ENCODE data around the gene IRX4.

DNA sequence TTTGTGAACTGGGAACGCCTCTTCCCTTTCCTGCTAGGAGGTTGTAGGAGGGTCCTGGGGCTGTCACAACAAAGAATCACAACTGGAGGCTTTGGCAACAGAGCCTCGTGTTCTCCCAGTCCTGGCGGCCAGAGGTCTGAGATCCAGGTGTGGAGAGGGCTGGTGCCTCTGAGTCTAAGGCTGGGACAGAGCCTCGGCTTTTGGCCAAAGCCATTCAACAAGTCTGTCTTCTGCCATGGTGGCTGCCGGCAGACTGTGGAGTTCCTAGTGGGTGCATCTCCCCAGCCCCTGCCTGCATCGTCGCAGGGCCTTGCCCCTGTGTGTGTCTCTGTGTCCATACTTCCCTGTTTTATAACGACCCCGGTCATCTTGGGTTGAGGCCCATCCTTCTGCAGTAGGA is 9.5 kb upstream of the IRX4 start:
- TF ChIP-seq, protein P1, sequence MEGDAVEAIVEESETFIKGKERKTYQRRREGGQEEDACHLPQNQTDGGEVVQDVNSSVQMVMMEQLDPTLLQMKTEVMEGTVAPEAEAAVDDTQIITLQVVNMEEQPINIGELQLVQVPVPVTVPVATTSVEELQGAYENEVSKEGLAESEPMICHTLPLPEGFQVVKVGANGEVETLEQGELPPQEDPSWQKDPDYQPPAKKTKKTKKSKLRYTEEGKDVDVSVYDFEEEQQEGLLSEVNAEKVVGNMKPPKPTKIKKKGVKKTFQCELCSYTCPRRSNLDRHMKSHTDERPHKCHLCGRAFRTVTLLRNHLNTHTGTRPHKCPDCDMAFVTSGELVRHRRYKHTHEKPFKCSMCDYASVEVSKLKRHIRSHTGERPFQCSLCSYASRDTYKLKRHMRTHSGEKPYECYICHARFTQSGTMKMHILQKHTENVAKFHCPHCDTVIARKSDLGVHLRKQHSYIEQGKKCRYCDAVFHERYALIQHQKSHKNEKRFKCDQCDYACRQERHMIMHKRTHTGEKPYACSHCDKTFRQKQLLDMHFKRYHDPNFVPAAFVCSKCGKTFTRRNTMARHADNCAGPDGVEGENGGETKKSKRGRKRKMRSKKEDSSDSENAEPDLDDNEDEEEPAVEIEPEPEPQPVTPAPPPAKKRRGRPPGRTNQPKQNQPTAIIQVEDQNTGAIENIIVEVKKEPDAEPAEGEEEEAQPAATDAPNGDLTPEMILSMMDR (conservative IDR thresholded peaks at IDR 0.05; ENCODE audit: low read depth in 2 of 2), result no peak
- no peak for TF ChIP-seq JUNB (IDR thresholded peaks at IDR 0.05; ENCODE audit: unreplicated experiment)
- TF ChIP-seq, protein P2, sequence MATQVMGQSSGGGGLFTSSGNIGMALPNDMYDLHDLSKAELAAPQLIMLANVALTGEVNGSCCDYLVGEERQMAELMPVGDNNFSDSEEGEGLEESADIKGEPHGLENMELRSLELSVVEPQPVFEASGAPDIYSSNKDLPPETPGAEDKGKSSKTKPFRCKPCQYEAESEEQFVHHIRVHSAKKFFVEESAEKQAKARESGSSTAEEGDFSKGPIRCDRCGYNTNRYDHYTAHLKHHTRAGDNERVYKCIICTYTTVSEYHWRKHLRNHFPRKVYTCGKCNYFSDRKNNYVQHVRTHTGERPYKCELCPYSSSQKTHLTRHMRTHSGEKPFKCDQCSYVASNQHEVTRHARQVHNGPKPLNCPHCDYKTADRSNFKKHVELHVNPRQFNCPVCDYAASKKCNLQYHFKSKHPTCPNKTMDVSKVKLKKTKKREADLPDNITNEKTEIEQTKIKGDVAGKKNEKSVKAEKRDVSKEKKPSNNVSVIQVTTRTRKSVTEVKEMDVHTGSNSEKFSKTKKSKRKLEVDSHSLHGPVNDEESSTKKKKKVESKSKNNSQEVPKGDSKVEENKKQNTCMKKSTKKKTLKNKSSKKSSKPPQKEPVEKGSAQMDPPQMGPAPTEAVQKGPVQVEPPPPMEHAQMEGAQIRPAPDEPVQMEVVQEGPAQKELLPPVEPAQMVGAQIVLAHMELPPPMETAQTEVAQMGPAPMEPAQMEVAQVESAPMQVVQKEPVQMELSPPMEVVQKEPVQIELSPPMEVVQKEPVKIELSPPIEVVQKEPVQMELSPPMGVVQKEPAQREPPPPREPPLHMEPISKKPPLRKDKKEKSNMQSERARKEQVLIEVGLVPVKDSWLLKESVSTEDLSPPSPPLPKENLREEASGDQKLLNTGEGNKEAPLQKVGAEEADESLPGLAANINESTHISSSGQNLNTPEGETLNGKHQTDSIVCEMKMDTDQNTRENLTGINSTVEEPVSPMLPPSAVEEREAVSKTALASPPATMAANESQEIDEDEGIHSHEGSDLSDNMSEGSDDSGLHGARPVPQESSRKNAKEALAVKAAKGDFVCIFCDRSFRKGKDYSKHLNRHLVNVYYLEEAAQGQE (IDR thresholded peaks at IDR 0.05; ENCODE audit: unreplicated experiment), result no peak
- no peak for TF ChIP-seq EZH2 (IDR thresholded peaks at IDR 0.05; ENCODE audit: low read depth, unreplicated experiment)
- no peak for TF ChIP-seq POLR2AphosphoS5 (IDR thresholded peaks at IDR 0.05; ENCODE audit: low read depth)
- no peak for TF ChIP-seq ZNF114 (CRISPR knock-in tag; IDR thresholded peaks at IDR 0.05)
- no peak for TF ChIP-seq CREB1 (CRISPR knock-in tag; IDR thresholded peaks at IDR 0.05; ENCODE audit: low read depth)
- no peak for TF ChIP-seq EZH2phosphoT487 (IDR thresholded peaks at IDR 0.05; ENCODE audit: unreplicated experiment)
- TF ChIP-seq STAT1 (IDR thresholded peaks at IDR 0.05; ENCODE audit: unreplicated experiment), result no peak
- TF ChIP-seq, protein P3, sequence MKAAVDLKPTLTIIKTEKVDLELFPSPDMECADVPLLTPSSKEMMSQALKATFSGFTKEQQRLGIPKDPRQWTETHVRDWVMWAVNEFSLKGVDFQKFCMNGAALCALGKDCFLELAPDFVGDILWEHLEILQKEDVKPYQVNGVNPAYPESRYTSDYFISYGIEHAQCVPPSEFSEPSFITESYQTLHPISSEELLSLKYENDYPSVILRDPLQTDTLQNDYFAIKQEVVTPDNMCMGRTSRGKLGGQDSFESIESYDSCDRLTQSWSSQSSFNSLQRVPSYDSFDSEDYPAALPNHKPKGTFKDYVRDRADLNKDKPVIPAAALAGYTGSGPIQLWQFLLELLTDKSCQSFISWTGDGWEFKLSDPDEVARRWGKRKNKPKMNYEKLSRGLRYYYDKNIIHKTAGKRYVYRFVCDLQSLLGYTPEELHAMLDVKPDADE (IDR thresholded peaks at IDR 0.05), result no peak
- no peak for TF ChIP-seq NANOG (IDR thresholded peaks at IDR 0.05; ENCODE audit: borderline replicate concordance)
- TF ChIP-seq, protein P4, sequence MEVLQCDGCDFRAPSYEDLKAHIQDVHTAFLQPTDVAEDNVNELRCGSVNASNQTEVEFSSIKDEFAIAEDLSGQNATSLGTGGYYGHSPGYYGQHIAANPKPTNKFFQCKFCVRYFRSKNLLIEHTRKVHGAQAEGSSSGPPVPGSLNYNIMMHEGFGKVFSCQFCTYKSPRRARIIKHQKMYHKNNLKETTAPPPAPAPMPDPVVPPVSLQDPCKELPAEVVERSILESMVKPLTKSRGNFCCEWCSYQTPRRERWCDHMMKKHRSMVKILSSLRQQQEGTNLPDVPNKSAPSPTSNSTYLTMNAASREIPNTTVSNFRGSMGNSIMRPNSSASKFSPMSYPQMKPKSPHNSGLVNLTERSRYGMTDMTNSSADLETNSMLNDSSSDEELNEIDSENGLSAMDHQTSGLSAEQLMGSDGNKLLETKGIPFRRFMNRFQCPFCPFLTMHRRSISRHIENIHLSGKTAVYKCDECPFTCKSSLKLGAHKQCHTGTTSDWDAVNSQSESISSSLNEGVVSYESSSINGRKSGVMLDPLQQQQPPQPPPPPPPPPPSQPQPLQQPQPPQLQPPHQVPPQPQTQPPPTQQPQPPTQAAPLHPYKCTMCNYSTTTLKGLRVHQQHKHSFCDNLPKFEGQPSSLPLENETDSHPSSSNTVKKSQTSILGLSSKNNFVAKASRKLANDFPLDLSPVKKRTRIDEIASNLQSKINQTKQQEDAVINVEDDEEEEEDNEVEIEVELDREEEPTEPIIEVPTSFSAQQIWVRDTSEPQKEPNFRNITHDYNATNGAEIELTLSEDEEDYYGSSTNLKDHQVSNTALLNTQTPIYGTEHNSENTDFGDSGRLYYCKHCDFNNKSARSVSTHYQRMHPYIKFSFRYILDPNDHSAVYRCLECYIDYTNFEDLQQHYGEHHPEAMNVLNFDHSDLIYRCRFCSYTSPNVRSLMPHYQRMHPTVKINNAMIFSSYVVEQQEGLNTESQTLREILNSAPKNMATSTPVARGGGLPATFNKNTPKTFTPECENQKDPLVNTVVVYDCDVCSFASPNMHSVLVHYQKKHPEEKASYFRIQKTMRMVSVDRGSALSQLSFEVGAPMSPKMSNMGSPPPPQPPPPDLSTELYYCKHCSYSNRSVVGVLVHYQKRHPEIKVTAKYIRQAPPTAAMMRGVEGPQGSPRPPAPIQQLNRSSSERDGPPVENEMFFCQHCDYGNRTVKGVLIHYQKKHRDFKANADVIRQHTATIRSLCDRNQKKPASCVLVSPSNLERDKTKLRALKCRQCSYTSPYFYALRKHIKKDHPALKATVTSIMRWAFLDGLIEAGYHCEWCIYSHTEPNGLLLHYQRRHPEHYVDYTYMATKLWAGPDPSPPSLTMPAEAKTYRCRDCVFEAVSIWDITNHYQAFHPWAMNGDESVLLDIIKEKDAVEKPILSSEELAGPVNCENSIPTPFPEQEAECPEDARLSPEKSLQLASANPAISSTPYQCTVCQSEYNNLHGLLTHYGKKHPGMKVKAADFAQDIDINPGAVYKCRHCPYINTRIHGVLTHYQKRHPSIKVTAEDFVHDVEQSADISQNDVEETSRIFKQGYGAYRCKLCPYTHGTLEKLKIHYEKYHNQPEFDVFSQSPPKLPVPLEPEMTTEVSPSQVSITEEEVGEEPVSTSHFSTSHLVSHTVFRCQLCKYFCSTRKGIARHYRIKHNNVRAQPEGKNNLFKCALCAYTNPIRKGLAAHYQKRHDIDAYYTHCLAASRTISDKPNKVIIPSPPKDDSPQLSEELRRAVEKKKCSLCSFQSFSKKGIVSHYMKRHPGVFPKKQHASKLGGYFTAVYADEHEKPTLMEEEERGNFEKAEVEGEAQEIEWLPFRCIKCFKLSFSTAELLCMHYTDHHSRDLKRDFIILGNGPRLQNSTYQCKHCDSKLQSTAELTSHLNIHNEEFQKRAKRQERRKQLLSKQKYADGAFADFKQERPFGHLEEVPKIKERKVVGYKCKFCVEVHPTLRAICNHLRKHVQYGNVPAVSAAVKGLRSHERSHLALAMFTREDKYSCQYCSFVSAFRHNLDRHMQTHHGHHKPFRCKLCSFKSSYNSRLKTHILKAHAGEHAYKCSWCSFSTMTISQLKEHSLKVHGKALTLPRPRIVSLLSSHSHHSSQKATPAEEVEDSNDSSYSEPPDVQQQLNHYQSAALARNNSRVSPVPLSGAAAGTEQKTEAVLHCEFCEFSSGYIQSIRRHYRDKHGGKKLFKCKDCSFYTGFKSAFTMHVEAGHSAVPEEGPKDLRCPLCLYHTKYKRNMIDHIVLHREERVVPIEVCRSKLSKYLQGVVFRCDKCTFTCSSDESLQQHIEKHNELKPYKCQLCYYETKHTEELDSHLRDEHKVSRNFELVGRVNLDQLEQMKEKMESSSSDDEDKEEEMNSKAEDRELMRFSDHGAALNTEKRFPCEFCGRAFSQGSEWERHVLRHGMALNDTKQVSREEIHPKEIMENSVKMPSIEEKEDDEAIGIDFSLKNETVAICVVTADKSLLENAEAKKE (CRISPR knock-in tag; IDR thresholded peaks at IDR 0.05), result no peak
- no peak for TF ChIP-seq ZNF331 (CRISPR knock-in tag; IDR thresholded peaks at IDR 0.05; ENCODE audit: low read depth)

Measured in GM23338 (cell line).